ENCODE data around the gene STK36.

The STK36 gene

GRCh38 chr2:218720048-218721041 is 48.5 kb downstream of the STK36 start:
- DNase-seq (ENCODE audit: low spot score): no peak

DNA sequence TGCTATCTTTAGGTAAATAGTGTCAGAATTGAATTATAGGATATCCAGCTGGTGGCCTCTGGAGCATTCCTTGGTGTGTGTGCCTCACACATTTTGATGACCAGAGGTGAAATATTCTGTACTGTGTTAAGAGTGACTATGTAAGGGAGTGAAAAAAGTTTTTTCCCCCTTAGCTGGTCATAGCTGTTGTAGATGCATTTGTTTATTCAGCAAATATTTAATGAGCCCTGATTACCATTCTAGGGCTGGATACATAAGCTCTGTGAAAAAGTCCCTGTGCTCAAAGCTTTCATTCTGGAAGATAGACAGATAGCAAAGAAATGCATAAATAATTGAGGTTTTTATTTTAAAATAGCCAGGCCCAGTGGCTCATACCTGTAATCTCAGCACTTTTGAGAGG is 49.6 kb downstream of the STK36 start:
- no peak for DNase-seq (ENCODE audit: low spot score)

- DNase-seq (ENCODE audit: low spot score): no peak
These were observed 50.0 kb downstream of the STK36 start for GRCh38 chr2:218721934-218722333.

- DNase-seq (ENCODE audit: low spot score): no peak
These were observed 50.5 kb downstream of the STK36 start for GRCh38 chr2:218722419-218722818.

GRCh38 chr2:218722876-218723785 is 51.2 kb downstream of the STK36 start:
- no peak for DNase-seq (ENCODE audit: low spot score)

DNA sequence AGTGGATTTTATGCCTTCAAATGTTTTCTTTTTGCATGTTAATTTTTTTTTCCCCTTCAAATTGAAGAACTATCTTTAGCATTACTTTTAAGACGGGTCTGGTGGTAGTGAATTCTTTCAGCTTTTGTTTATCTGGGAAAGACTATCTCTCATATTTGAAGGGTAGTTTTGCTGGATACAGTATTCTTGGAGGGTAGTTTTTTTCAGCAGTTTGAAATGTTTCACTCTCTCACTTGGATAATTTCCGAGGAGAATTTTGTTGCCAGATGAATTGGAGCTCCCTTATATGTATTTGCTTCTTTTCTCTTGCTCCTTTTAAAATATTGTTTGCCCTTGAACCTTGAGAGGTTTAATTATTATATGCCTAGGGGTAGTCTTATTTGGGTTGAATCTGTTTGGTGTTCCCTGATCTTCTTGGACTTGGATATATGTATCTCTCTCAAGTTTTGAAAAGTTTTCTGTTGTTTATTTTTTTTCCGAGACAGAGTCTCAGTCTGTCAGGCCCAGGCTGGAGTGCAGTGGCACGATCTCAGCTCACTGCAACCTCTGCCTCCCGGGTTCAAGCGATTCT is 54.2 kb downstream of the STK36 start:
- no peak for DNase-seq (ENCODE audit: low spot score)

- no peak for DNase-seq (ENCODE audit: low spot score)
These were observed 55.7 kb downstream of the STK36 start for GRCh38 chr2:218727502-218728165.

- DNase-seq (ENCODE audit: low spot score): no peak
These were observed 57.8 kb downstream of the STK36 start for GRCh38 chr2:218729640-218730039.

- DNase-seq (ENCODE audit: low spot score): no peak
These were observed 60.3 kb downstream of the STK36 start for GRCh38 chr2:218732052-218732760.

DNA sequence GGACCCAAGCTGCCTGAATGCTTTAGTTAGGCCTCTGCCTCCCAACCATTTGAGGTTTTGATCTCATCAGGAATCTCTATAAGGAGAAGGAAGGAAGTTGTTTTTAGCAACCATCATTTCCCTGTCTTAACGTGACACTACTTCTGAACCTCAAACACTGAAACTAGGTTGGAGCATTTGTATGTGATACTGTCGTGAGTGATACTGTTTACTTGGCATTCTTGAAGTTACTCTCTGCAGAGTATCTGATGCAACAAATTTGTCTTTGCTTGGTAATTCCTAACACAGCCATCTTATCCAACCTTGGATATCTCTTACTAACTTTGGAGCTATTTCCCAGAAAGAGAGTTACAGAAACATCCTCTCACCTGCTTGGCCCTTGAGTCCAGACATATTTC is 60.9 kb downstream of the STK36 start:
- no peak for DNase-seq (ENCODE audit: low spot score)

GRCh38 chr2:218733171-218734021 is 61.5 kb downstream of the STK36 start:
- peak; percentile 81 for DNase-seq (ENCODE audit: low spot score)

DNA sequence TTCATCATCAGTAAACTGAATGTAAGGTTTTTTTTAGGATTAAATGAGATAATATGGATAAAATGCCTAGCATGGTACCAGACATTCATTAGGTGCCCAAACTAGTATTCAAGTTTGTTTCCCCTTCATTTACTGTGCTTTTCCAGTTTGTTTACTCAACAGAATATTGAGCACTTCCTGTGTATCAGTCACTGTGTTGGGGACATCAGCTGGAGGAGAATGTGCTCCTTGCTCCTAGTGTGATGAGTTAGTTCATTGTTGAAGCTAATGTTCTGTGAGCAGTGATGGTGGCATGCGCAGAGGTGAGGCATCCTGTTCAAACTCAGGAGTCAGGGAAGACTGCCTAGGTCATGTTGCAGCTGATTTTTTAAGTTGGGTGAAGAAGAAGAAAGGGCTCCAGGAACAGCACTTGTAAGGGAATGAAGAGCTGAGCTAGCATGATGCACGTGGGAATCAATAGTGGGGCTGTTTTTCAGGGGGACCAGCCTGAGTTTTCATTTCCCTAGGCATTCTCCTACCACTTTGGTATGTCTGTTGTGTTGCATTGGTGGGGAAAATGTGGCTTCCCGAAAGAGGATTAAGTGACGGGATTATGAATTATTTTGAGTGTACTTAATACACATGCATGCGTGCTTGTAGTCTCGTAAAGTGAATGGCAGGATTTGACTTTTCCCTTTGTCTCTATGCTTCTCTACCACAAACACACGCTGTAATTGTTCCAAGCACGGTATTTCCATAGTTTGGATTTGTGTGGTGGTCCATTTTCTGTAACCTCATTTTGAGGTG is 62.5 kb downstream of the STK36 start:
- no peak for DNase-seq (ENCODE audit: low spot score)

GRCh38 chr2:218736531-218736930 is 64.6 kb downstream of the STK36 start:
- no peak for DNase-seq (ENCODE audit: low spot score)

GRCh38 chr2:218743068-218743467 is 71.2 kb downstream of the STK36 start:
- DNase-seq (ENCODE audit: low spot score): no peak

DNA sequence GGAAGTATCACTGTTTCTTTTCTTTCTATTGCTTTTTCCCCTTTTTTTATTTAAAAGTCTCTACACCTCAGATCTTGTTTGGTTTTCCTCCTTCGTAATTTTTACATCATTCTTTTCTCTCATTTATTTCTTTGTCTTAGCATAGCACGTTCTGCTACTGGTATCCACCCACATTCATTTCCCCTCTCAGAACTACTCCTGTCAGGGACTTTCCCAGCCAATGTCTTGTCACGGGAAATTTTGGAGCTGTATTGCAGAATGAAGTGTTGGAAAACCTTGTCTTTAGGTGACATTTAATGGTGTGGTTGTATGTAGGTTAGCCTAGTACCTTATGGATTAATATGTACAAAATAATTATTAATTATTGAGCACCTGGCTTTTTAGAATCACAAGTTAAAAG is 72.7 kb downstream of the STK36 start:
- DNase-seq (ENCODE audit: low spot score): no peak

DNA sequence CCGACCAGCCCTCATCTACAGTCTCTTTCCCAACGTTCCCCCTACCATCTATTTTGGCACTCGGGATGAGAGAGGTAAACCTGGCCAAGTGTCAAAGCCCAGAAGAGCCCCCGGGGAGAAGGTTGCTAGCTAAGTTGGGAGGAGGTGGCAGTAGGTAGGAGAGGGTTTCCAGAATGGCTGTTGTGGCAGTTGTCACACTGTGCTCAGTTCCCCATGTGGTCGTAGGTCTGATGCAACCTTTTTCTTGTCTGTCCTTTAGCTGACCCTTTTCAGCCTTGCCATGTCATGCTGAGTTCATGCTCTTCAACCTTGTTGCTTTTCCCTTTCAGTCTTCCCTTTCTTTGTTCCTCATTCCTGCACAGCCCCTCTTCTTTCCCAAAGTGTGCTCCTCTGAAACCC is 73.3 kb downstream of the STK36 start:
- DNase-seq (ENCODE audit: low spot score): peak; percentile 43

- DNase-seq (ENCODE audit: low spot score): peak; percentile 98
These were observed 73.9 kb downstream of the STK36 start for GRCh38 chr2:218745559-218746469.

- DNase-seq (ENCODE audit: low spot score): no peak
These were observed 74.5 kb downstream of the STK36 start for GRCh38 chr2:218746470-218746795.
